ENCODE data around the gene ANKRD26.

ANKRD26 gene

GRCh38 chr10:27099916-27100812 is at the start of gene ANKRD26:
Gene ANKRD26 (minus strand): TSS chr10:27100494. CDS start chr10:27100326, 168 bp downstream.
- H3K4me3 ChIP-seq (ENCODE audit: low read depth, low read length), result peak within 1 kb of the TSS; percentile 88
- no peak for TF ChIP-seq CTCF (IDR thresholded peaks at IDR 0.05; ENCODE audit: low read depth, low read length)

GRCh38 chr10:27147701-27148100 is 47.4 kb upstream of the ANKRD26 start:
- no peak for TF ChIP-seq CTCF (IDR thresholded peaks at IDR 0.05; ENCODE audit: low read depth, low read length)

GRCh38 chr10:27145937-27146336 is 45.6 kb upstream of the ANKRD26 start:
- TF ChIP-seq CTCF (IDR thresholded peaks at IDR 0.05; ENCODE audit: low read depth, low read length), result no peak
- H3K4me3 ChIP-seq (ENCODE audit: low read depth, low read length), result no peak overlapping the region

More at GRCh38 chr10:27147701-27148100, 47.4 kb upstream of the ANKRD26 start:
- H3K4me3 ChIP-seq (ENCODE audit: low read depth, low read length), result no peak overlapping the region

GRCh38 chr10:27143686-27144085 is 43.4 kb upstream of the ANKRD26 start:
- no peak overlapping the region for H3K4me3 ChIP-seq (ENCODE audit: low read depth, low read length)
- no peak for TF ChIP-seq CTCF (IDR thresholded peaks at IDR 0.05; ENCODE audit: low read depth, low read length)

- H3K4me3 ChIP-seq (ENCODE audit: low read depth, low read length), result no peak overlapping the region
- TF ChIP-seq CTCF (IDR thresholded peaks at IDR 0.05; ENCODE audit: low read depth, low read length), result no peak
These were observed 38.0 kb upstream of the ANKRD26 start for GRCh38 chr10:27138277-27138676.

- TF ChIP-seq CTCF (IDR thresholded peaks at IDR 0.05; ENCODE audit: low read depth, low read length), result no peak
- no peak overlapping the region for H3K4me3 ChIP-seq (ENCODE audit: low read depth, low read length)
These were observed 34.1 kb upstream of the ANKRD26 start for GRCh38 chr10:27134371-27134770.

GRCh38 chr10:27108165-27108564 is 7.9 kb upstream of the ANKRD26 start:
- no peak for TF ChIP-seq CTCF (IDR thresholded peaks at IDR 0.05; ENCODE audit: low read depth, low read length)
- no peak overlapping the region for H3K4me3 ChIP-seq (ENCODE audit: low read depth, low read length)
